Measurements from ENCODE around the gene ZC2HC1C.
A peak's percentile ranks its signal among the peaks of the same experiment; 100 is the strongest.

Gene ZC2HC1C

DNA sequence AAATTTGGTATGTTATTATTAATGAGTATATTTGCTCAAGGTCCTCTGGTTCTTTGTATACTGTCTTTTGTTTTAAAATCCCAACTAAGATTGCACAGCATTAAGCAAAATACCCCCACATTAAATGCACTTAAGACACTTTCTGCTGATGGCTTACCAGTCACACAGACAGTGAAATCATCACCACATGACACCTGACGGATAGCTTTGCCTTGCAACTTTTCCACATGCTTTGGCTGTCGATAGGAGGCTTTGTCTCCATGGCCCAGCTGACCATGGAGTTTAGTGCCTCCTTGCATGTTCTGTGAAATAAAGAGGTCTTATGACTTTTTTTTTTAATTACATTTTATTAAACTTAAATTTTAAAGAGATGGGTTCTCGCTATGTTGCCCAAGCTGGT lies 37.7 kb downstream of the ZC2HC1C start:
- Histone ChIP-seq H3K4me3 (ENCODE audit: insufficient read depth, low read depth, low read length, poor library complexity, severe bottlenecking) (no peak overlapping the region), H3K4me1 (ENCODE audit: control insufficient read depth, insufficient read depth, low read length, poor library complexity, severe bottlenecking) (no peaks in the 10 kb centered on the region), H3K27me3 (replicated peaks; ENCODE audit: control insufficient read depth, insufficient read depth, low read length, poor library complexity, severe bottlenecking) (no peaks in the 10 kb centered on the region), H3K9me3 (ENCODE audit: control insufficient read depth, low read length) (no peaks in the 10 kb centered on the region), H3K27ac (ENCODE audit: insufficient read depth, low read length, poor library complexity, severe bottlenecking) (no peak overlapping the region), H3K36me3 (ENCODE audit: control insufficient read depth, insufficient read depth, low read length) (peaks cover 55% of the 10 kb centered on the region)
- no peak for DNase-seq

DNA sequence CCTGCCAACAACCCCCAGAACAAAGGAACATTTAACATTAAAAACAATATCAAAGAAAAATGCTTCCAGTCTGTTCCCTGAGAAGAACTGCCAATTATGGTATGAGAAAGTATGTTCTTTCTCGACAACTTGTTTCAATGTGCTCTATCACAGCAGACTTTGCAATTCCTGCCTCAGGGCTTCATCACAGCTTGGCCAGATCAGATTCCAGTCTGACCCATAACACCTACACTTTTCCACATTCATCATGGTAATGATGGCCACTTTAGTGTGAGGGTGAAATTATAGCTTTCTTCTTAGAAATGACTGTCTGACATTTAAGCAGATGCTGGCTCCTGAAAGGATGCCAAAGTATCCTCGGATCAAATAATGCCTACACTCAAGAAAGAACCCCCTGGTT lies 40.4 kb downstream of the ZC2HC1C start:
- H3K27ac ChIP-seq (ENCODE audit: insufficient read depth, low read length, poor library complexity, severe bottlenecking): no peak overlapping the region
- H3K4me1 ChIP-seq (ENCODE audit: control insufficient read depth, insufficient read depth, low read length, poor library complexity, severe bottlenecking): no peaks in the 10 kb centered on the region
- peaks cover 72% of the 10 kb centered on the region for H3K36me3 ChIP-seq (ENCODE audit: control insufficient read depth, insufficient read depth, low read length)
- no peak overlapping the region for H3K4me3 ChIP-seq (ENCODE audit: insufficient read depth, low read depth, low read length, poor library complexity, severe bottlenecking)
- no peaks in the 10 kb centered on the region for H3K27me3 ChIP-seq (replicated peaks; ENCODE audit: control insufficient read depth, insufficient read depth, low read length, poor library complexity, severe bottlenecking)
- no peak for DNase-seq
- H3K9me3 ChIP-seq (ENCODE audit: control insufficient read depth, low read length): no peaks in the 10 kb centered on the region

DNA sequence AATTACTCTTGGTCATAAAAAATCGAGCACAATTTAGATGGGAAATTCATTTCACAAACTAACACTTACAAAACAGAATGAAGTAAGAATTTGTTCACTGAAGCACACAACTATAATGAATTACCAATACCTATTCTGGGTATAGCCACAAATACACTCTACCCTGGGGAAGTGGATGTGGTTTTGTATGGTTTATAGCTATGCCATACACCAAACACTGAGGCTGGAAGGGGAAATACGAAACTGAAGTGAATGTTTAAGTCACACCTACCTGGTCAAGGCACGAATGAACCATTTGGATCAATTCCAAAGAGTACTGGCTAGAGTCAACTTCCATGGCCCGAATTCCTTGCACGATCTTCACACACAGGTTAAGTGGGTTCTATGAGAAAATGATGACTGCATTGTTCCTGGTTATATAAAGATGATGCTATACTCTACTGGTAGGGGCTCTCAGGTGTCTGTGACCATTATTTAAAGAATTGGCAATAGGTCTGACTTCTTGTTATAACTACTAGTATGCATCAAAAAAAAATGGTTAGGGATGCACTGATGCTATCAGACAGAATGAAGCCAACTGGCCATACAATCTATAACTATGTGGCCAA lies 44.6 kb downstream of the ZC2HC1C start:
- H3K27me3 ChIP-seq (replicated peaks; ENCODE audit: control insufficient read depth, insufficient read depth, low read length, poor library complexity, severe bottlenecking): no peaks in the 10 kb centered on the region
- H3K36me3 ChIP-seq (ENCODE audit: control insufficient read depth, insufficient read depth, low read length): peaks cover 73% of the 10 kb centered on the region
- H3K9me3 ChIP-seq (ENCODE audit: control insufficient read depth, low read length): no peaks in the 10 kb centered on the region
- no peak overlapping the region for H3K27ac ChIP-seq (ENCODE audit: insufficient read depth, low read length, poor library complexity, severe bottlenecking)
- H3K4me1 ChIP-seq (ENCODE audit: control insufficient read depth, insufficient read depth, low read length, poor library complexity, severe bottlenecking): no peaks in the 10 kb centered on the region
- no peak overlapping the region for H3K4me3 ChIP-seq (ENCODE audit: insufficient read depth, low read depth, low read length, poor library complexity, severe bottlenecking)
- DNase-seq: no peak

DNA sequence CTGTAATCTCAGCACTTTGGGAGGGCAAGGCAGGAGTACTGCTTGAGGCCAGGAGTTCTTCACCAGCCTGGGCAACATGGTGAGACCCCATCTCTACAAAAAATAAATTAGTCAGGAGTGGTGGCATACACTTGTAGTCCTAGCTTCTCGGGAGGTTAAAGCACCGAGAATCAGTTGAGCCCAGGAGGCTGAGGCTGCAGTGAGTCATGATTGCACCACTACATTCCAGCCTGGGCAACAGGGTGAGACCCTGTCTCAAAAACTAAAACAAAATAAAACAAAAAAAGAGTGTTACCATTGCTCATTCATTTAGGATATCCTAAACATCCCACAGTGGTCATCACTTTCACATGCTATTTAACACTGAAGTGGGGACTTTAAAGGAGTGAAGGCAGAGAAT lies 49.6 kb downstream of the ZC2HC1C start:
- peaks cover 58% of the 10 kb centered on the region for H3K36me3 ChIP-seq (ENCODE audit: control insufficient read depth, insufficient read depth, low read length)
- H3K4me3 ChIP-seq (ENCODE audit: insufficient read depth, low read depth, low read length, poor library complexity, severe bottlenecking): no peak overlapping the region
- DNase-seq: no peak
- H3K4me1 ChIP-seq (ENCODE audit: control insufficient read depth, insufficient read depth, low read length, poor library complexity, severe bottlenecking): peaks cover 4% of the 10 kb centered on the region
- H3K27ac ChIP-seq (ENCODE audit: insufficient read depth, low read length, poor library complexity, severe bottlenecking): no peak overlapping the region
- no peaks in the 10 kb centered on the region for H3K9me3 ChIP-seq (ENCODE audit: control insufficient read depth, low read length)
- no peaks in the 10 kb centered on the region for H3K27me3 ChIP-seq (replicated peaks; ENCODE audit: control insufficient read depth, insufficient read depth, low read length, poor library complexity, severe bottlenecking)

DNA sequence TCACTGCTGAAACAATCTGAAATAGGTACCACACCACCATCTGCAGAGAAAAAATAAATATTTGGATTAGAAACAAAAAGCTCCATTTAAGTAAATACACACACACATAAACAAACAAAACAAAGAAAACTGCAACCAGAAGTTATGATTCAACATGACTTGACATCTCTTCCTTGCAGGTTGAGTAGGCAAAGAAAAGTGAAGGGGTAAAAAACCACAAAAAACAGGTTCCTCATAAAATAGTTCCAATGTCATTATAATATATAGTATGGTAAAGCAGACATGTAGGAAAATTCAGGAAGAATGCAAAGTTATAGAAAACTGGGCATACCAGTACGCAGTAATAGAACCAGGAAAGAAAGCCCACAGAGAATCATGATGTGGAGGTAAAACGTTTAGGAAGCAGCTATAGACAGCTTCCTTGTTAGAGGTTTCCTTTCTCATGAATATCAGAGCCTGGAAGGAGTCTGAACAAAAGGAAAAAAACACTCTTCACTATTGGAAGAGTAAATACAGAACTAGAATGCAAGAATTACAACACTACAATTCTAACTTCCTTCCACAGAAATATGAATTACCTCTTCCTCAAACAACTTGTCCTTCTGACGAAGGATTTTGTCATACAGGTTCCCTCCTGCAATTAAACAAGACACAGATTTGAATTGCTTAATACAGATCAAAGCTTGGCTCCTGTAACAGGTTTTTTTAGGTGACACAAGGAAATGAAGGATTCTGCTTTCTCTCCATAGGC lies 51.3 kb downstream of the ZC2HC1C start:
- Histone ChIP-seq H3K9me3 (ENCODE audit: control insufficient read depth, low read length) (no peaks in the 10 kb centered on the region), H3K4me3 (ENCODE audit: insufficient read depth, low read depth, low read length, poor library complexity, severe bottlenecking) (no peak overlapping the region), H3K4me1 (ENCODE audit: control insufficient read depth, insufficient read depth, low read length, poor library complexity, severe bottlenecking) (peaks cover 14% of the 10 kb centered on the region), H3K27ac (ENCODE audit: insufficient read depth, low read length, poor library complexity, severe bottlenecking) (no peak overlapping the region), H3K36me3 (ENCODE audit: control insufficient read depth, insufficient read depth, low read length) (peaks cover 50% of the 10 kb centered on the region), H3K27me3 (replicated peaks; ENCODE audit: control insufficient read depth, insufficient read depth, low read length, poor library complexity, severe bottlenecking) (no peaks in the 10 kb centered on the region)
- DNase-seq: no peak

DNA sequence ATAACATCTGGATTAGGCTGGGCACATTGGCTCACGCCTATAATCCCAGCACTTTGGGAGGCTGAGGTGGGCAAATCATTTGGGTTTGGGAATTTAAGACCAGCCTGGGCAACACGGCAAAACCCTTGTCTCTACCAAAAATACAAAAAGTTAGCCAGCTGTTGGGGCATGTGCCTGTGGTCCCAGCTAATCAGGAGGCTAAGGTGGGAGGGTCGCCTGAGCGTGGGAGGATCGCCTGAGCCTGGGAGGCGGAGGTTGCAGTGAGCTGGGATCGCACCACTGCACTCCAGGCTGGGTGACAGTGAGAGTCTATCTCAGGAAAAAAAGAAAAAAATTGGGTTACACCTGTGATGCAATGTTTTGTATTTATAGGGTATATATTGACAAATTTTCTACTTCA lies 52.1 kb downstream of the ZC2HC1C start:
- H3K27ac ChIP-seq (ENCODE audit: insufficient read depth, low read length, poor library complexity, severe bottlenecking): no peak overlapping the region
- DNase-seq: no peak
- peaks cover 42% of the 10 kb centered on the region for H3K36me3 ChIP-seq (ENCODE audit: control insufficient read depth, insufficient read depth, low read length)
- H3K27me3 ChIP-seq (replicated peaks; ENCODE audit: control insufficient read depth, insufficient read depth, low read length, poor library complexity, severe bottlenecking): no peaks in the 10 kb centered on the region
- no peaks in the 10 kb centered on the region for H3K9me3 ChIP-seq (ENCODE audit: control insufficient read depth, low read length)
- H3K4me1 ChIP-seq (ENCODE audit: control insufficient read depth, insufficient read depth, low read length, poor library complexity, severe bottlenecking): peaks cover 21% of the 10 kb centered on the region
- no peak overlapping the region for H3K4me3 ChIP-seq (ENCODE audit: insufficient read depth, low read depth, low read length, poor library complexity, severe bottlenecking)

DNA sequence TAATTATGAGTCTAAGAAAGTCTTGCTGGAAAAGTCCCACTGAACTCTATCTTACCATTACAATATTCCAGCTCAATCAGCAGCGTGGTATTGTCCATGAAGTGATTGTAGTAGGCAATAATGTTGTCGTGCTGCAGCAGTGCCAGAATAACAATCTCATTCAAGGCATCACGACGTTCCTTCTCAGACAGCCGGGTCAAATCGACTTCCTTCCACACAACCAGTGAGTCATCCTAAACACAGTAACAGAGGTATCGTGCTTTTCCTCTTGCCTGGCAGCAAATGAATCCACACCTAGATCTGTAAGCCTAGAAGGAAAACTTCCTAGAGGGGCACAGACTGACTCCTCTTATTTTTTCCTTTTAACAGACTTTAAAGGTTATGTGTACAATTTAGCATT lies 54.5 kb downstream of the ZC2HC1C start:
- no peak overlapping the region for H3K27ac ChIP-seq (ENCODE audit: insufficient read depth, low read length, poor library complexity, severe bottlenecking)
- DNase-seq: no peak
- H3K4me3 ChIP-seq (ENCODE audit: insufficient read depth, low read depth, low read length, poor library complexity, severe bottlenecking): no peak overlapping the region

DNA sequence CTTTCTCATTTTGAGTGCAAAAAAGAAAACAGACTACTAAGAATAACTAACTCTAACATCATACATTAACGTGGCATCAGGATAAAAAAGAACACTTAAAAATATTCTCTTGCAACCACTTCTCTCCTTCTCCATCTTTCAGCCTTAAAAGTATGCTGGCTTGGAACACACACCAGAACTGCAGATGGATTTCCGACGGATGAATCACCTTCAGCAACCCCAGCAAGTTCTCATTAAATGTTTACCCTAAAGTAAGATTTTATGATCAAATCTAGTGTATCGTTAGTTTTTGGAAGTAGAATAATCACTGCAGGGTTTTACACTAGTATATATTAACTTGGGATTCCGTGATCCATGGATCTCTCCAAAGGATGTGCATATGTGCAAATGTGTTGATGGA lies 56.2 kb downstream of the ZC2HC1C start:
- H3K9me3 ChIP-seq (ENCODE audit: control insufficient read depth, low read length): no peaks in the 10 kb centered on the region
- H3K4me1 ChIP-seq (ENCODE audit: control insufficient read depth, insufficient read depth, low read length, poor library complexity, severe bottlenecking): peaks cover 23% of the 10 kb centered on the region
- no peaks in the 10 kb centered on the region for H3K27me3 ChIP-seq (replicated peaks; ENCODE audit: control insufficient read depth, insufficient read depth, low read length, poor library complexity, severe bottlenecking)
- H3K4me3 ChIP-seq (ENCODE audit: insufficient read depth, low read depth, low read length, poor library complexity, severe bottlenecking): no peak overlapping the region
- DNase-seq: no peak
- peak overlapping the region; percentile 91 for H3K27ac ChIP-seq (ENCODE audit: insufficient read depth, low read length, poor library complexity, severe bottlenecking)
- peaks cover 10% of the 10 kb centered on the region for H3K36me3 ChIP-seq (ENCODE audit: control insufficient read depth, insufficient read depth, low read length)

More for the DNA sequence above, 54.5 kb downstream of the ZC2HC1C start:
- Histone ChIP-seq H3K4me1 (ENCODE audit: control insufficient read depth, insufficient read depth, low read length, poor library complexity, severe bottlenecking) (peaks cover 23% of the 10 kb centered on the region), H3K36me3 (ENCODE audit: control insufficient read depth, insufficient read depth, low read length) (peaks cover 25% of the 10 kb centered on the region), H3K9me3 (ENCODE audit: control insufficient read depth, low read length) (no peaks in the 10 kb centered on the region), H3K27me3 (replicated peaks; ENCODE audit: control insufficient read depth, insufficient read depth, low read length, poor library complexity, severe bottlenecking) (no peaks in the 10 kb centered on the region)

DNA sequence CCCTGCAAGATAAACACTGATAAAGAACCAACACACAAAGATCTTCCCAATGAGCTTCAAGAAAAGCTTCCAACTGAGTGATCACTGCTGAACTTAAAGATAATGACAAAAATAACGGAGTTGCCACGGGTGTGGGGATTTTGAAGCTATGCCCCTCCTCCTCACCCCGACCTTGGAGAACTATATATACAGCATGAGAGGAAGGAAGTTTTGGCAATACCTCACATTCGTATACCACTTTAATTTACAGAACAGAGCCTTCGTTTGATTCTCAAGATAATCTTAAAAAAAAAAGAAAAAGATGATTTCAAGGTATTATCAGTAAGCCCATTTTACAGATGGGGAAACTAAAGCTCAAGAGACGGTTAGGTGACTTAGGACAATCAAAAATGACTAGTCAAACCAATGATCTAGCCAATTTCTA lies 56.7 kb downstream of the ZC2HC1C start:
- no peaks in the 10 kb centered on the region for H3K27me3 ChIP-seq (replicated peaks; ENCODE audit: control insufficient read depth, insufficient read depth, low read length, poor library complexity, severe bottlenecking)
- H3K4me1 ChIP-seq (ENCODE audit: control insufficient read depth, insufficient read depth, low read length, poor library complexity, severe bottlenecking): peaks cover 23% of the 10 kb centered on the region
- peak overlapping the region; percentile 91 for H3K27ac ChIP-seq (ENCODE audit: insufficient read depth, low read length, poor library complexity, severe bottlenecking)
- H3K9me3 ChIP-seq (ENCODE audit: control insufficient read depth, low read length): no peaks in the 10 kb centered on the region
- DNase-seq: peak in 1 of 3 donors; percentile 7
- H3K4me3 ChIP-seq (ENCODE audit: insufficient read depth, low read depth, low read length, poor library complexity, severe bottlenecking): peak overlapping the region; percentile 70
- peaks cover 6% of the 10 kb centered on the region for H3K36me3 ChIP-seq (ENCODE audit: control insufficient read depth, insufficient read depth, low read length)

DNA sequence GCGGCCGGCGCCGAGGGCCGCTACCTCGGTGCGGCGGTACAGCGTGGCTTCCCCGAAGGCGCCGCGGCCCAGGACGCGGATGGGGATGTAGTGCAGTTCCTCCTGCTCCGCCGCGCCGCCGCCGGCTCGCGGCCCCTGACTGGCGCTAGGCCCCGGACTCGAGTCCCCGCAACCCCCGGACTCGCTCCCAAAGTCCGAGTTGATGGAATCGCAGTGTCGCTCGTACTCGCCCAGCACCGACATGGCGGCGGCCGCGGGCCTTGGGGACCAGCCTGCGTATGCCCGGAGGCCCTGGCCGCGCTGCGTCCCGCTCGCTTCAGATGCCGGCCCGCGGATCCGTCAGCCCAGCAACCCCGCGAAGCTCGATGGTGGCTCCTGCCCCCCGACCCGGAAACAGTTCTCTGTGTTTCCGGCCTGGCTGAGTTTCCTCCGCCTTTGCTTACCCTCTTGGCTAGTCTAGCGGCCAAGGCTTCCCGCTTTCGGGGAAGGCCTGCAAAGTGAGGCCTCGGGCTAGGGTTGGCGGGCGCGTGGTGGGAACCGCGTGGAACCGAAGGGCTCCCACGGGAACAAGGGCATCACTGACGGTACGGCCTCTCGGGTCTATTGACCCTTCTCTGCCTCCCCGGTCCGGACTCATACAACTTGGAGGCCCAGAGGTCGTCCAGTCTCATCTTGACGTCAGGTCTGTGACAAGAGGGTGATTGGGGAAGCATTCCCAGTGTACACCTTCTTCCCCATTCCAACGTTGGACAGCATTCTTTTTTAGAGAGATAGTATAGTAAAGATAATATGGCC lies 57.4 kb downstream of the ZC2HC1C start, which contains the start of gene NEK9:
Gene NEK9, minus strand, starts transcription at position 370 of the 795 bp plus-strand sequence. Its CDS starts 127 bp downstream, at position 243.
- peak; percentile 65 to 81 (median 81) for DNase-seq
- H3K27ac ChIP-seq (ENCODE audit: insufficient read depth, low read length, poor library complexity, severe bottlenecking): peak within 1 kb of the TSS; percentile 91
- peaks cover 23% of the 10 kb centered on the region for H3K4me1 ChIP-seq (ENCODE audit: control insufficient read depth, insufficient read depth, low read length, poor library complexity, severe bottlenecking)
- peaks cover 7% of the 10 kb centered on the region for H3K36me3 ChIP-seq (ENCODE audit: control insufficient read depth, insufficient read depth, low read length)
- no peaks in the 10 kb centered on the region for H3K9me3 ChIP-seq (ENCODE audit: control insufficient read depth, low read length)
- peak within 1 kb of the TSS; percentile 70 for H3K4me3 ChIP-seq (ENCODE audit: insufficient read depth, low read depth, low read length, poor library complexity, severe bottlenecking)
- H3K27me3 ChIP-seq (replicated peaks; ENCODE audit: control insufficient read depth, insufficient read depth, low read length, poor library complexity, severe bottlenecking): no peaks in the 10 kb centered on the region
